Activated T-helper 17 cell treated with anti-CD3 and anti-CD28 coated beads, Interleukin-2, amount 50 U/mL, for 72 hours (primary cell): ENCODE results near the gene SUMF2. TPM values are rescaled to one million over a fixed set of nuclear protein-coding genes. Genes with fewer than 3 reads are reported as not detected.
"Not testable (repeated sequence)": the region's sequence is repeated elsewhere in the genome, so short reads cannot be mapped to it uniquely, and the experiment has no call there.

Experiments
- ATAC-seq: fragments of 150-1000 bp; cut with Tn5 transposase; replicated peaks from 2 replicates; pipeline ENCODE4 v1.10.0; 2021; ENCODE audit warnings: mild to moderate bottlenecking, moderate library complexity
- H3K27ac Mint-ChIP-seq: one replicate; pipeline ENCODE4 v1.8.0; 2022; ENCODE audit warnings: mixed read lengths
- H3K27me3 Mint-ChIP-seq: one replicate; pipeline ENCODE4 v1.8.0; 2022; ENCODE audit warnings: mixed read lengths
- H3K36me3 Mint-ChIP-seq: one replicate; pipeline ENCODE4 v1.8.0; 2022; ENCODE audit warnings: low read depth, mild to moderate bottlenecking, mixed read lengths
- H3K4me1 Mint-ChIP-seq: one replicate; pipeline ENCODE4 v1.8.0; 2022; ENCODE audit warnings: mixed read lengths
- H3K4me3 Mint-ChIP-seq: one replicate; pipeline ENCODE4 v1.8.0; 2022; ENCODE audit warnings: mild to moderate bottlenecking, mixed read lengths
- H3K9me3 Mint-ChIP-seq: one replicate; pipeline ENCODE4 v1.8.0; 2022; ENCODE audit warnings: mixed read lengths
- total RNA-seq, 2 donors: library from RNA; stranded (reverse); gene quantifications; one replicate each; pipeline ENCODE4 v1.2.3, GENCODE V29; 2022

Gene SUMF2
- total RNA-seq, 2 donors from 2014 or later: 88.2 to 89.6 TPM

- Mint-ChIP-seq H3K27ac (no peak overlapping the region), H3K9me3 (no peaks in the 10 kb centered on the region), H3K4me1 (no peaks in the 10 kb centered on the region), H3K36me3 (peaks cover 48% of the 10 kb centered on the region), H3K27me3 (no peaks in the 10 kb centered on the region), H3K4me3 (no peak overlapping the region)
- ATAC-seq: no peak
These were observed 17.7 kb downstream of the SUMF2 start for GRCh38 chr7:56081626-56082340.

- H3K27me3 Mint-ChIP-seq: no peaks in the 10 kb centered on the region
- H3K4me1 Mint-ChIP-seq: no peaks in the 10 kb centered on the region
- H3K27ac Mint-ChIP-seq: no peak overlapping the region
- H3K36me3 Mint-ChIP-seq: peaks cover 47% of the 10 kb centered on the region
- no peak overlapping the region for H3K4me3 Mint-ChIP-seq
- ATAC-seq: no peak
- H3K9me3 Mint-ChIP-seq: no peaks in the 10 kb centered on the region
These were observed 19.2 kb downstream of the SUMF2 start for GRCh38 chr7:56083150-56083785.

DNA sequence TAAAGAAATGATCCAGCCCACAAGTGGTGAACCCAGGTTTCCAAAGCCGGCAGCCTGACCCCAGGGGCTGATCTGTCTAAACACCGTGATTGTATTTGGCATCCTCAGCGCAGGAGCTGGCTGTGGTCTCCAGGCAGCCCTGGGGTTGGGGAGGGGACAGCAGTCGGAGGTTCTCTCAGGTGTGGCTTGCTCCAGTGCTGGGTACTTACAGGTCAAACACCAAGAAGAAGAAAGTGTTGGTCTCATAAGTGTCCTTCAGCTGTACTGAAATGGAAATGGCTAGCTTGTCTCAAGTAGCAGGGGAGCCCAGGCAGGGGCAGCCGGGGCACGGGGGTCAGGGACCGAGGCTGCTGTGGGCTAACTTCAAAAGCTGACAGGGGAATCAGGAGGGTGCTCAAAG is 22.7 kb downstream of the SUMF2 start:
- ATAC-seq: no peak
- H3K27ac Mint-ChIP-seq: no peak overlapping the region
- H3K9me3 Mint-ChIP-seq: no peaks in the 10 kb centered on the region
- H3K36me3 Mint-ChIP-seq: peaks cover 29% of the 10 kb centered on the region
- no peaks in the 10 kb centered on the region for H3K4me1 Mint-ChIP-seq
- H3K4me3 Mint-ChIP-seq: no peak overlapping the region
- H3K27me3 Mint-ChIP-seq: no peaks in the 10 kb centered on the region

DNA sequence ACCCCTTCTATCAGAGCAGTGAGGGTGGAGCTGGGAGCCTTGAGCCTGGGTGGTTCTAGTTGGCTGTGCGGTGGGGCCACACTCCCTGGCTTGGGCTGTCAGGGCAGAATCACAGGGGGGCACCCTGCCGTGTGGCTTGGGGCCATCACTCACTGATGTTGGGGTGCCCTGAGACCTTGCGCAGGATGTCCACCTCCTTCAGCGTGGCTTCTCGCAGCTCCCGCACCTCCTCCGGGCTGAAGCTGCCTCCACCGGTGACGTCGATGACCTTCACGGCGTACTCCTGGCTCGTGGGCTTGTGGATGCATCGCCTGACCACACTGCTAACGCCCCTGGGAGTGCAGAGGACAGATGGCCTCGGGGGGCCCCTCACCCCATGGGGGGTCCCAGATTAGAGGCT is 23.4 kb downstream of the SUMF2 start:
- H3K4me1 Mint-ChIP-seq: no peaks in the 10 kb centered on the region
- H3K36me3 Mint-ChIP-seq: peaks cover 22% of the 10 kb centered on the region
- no peak overlapping the region for H3K4me3 Mint-ChIP-seq
- no peak for ATAC-seq
- H3K27ac Mint-ChIP-seq: no peak overlapping the region
- no peaks in the 10 kb centered on the region for H3K9me3 Mint-ChIP-seq
- H3K27me3 Mint-ChIP-seq: no peaks in the 10 kb centered on the region

DNA sequence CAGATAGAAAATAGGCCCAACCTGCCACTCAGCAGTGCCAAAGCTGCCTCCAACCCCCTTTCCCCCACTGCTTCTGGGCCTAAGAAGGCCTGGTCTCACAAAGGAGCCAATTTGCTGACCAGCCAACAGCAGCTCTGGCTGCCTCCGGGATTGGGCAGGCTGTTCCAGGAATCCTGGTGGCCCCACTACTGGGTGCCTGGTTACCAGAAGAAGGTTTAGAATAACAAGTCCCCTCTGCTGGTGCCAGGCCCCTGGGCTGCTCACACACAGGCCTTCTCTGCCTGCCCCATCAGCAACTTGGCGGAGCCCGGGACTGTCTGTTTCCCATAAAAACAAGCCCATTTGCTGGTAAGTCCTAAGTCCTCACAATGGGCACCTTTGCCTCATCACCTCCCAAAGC is 27.5 kb downstream of the SUMF2 start:
- Mint-ChIP-seq H3K27me3 (no peaks in the 10 kb centered on the region), H3K4me1 (no peaks in the 10 kb centered on the region), H3K36me3 (peaks cover 14% of the 10 kb centered on the region), H3K27ac (no peak overlapping the region), H3K4me3 (no peak overlapping the region), H3K9me3 (no peaks in the 10 kb centered on the region)
- no peak for ATAC-seq

DNA sequence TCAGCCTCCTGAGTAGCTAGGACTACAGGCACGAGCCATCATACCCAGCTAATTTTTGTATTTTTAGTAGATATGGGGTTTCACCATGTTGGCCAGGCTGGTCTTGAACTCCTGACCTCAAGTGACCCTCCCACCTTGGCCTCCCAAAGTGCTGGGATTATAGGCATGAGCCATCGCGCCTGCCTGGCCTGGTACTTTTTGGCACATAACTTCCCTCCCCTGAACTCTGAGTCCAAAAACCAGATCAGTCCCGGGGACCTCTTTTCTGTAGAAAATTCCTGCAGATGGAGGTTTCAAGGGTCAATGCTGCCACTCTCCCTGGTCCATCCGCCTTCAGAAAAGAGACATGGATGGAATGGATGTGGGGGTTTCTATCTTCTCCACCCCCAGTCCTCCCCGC is 28.3 kb downstream of the SUMF2 start:
- not testable (repeated sequence) for H3K4me3 Mint-ChIP-seq

DNA sequence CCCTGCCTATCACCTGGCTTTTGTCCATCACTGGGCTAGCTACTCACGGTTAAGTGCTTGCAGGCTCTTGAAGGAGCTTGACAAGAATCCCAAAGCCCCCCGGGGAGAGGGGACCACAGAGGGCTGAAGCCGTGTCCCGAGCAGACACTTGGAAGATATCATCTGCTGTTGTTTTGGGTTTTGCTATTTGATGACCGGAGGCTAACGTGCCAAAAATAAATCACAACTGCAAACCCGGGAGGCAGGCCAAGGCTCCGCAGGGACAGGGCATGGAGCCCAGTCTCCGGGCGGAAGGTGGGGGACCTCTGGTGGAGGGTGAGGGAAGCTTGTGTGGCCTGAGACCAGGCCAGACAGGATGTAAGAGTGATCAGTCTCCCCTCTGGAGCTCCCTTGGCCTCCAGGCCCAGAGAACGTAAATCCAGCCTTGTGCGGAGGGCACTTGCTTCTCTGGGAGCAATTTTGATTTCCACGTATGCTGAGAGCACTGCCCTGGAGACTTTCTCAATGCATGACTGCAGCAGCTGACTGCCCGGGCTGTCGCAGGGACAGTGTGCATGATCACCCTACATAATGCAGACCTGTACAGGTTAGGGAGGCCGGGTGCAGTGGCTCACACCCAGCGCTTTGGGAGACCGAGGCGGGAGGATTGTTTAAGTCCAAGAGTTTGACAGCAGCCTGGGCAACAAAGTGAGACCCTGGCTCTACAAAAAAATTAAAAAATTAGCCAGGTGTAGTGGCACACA is 28.9 kb downstream of the SUMF2 start, which contains the start of gene PHKG1:
Gene PHKG1, minus strand, starts transcription at position 164 of the 743 bp plus-strand sequence. CDS start 4,011 bp downstream, outside the sequence.
- no peaks in the 10 kb centered on the region for H3K9me3 Mint-ChIP-seq
- H3K4me1 Mint-ChIP-seq: no peaks in the 10 kb centered on the region
- no peak within 1 kb of the TSS for H3K4me3 Mint-ChIP-seq
- no peaks in the 10 kb centered on the region for H3K27me3 Mint-ChIP-seq
- H3K27ac Mint-ChIP-seq: no peak within 1 kb of the TSS
- ATAC-seq: no peak
- peaks cover 20% of the 10 kb centered on the region for H3K36me3 Mint-ChIP-seq

More for the DNA sequence above, 28.3 kb downstream of the SUMF2 start:
- ATAC-seq, H3K27ac Mint-ChIP-seq, H3K27me3 Mint-ChIP-seq, H3K9me3 Mint-ChIP-seq, H3K4me1 Mint-ChIP-seq: not testable (repeated sequence)
- H3K36me3 Mint-ChIP-seq: peaks cover 16% of the 10 kb centered on the region

GRCh38 chr7:56097700-56098099 is 33.6 kb downstream of the SUMF2 start:
- peak; percentile 24 for ATAC-seq
- Mint-ChIP-seq H3K9me3 (no peaks in the 10 kb centered on the region), H3K4me3 (no peak overlapping the region), H3K27ac (no peak overlapping the region), H3K36me3 (peaks cover 58% of the 10 kb centered on the region), H3K4me1 (no peaks in the 10 kb centered on the region), H3K27me3 (no peaks in the 10 kb centered on the region)

DNA sequence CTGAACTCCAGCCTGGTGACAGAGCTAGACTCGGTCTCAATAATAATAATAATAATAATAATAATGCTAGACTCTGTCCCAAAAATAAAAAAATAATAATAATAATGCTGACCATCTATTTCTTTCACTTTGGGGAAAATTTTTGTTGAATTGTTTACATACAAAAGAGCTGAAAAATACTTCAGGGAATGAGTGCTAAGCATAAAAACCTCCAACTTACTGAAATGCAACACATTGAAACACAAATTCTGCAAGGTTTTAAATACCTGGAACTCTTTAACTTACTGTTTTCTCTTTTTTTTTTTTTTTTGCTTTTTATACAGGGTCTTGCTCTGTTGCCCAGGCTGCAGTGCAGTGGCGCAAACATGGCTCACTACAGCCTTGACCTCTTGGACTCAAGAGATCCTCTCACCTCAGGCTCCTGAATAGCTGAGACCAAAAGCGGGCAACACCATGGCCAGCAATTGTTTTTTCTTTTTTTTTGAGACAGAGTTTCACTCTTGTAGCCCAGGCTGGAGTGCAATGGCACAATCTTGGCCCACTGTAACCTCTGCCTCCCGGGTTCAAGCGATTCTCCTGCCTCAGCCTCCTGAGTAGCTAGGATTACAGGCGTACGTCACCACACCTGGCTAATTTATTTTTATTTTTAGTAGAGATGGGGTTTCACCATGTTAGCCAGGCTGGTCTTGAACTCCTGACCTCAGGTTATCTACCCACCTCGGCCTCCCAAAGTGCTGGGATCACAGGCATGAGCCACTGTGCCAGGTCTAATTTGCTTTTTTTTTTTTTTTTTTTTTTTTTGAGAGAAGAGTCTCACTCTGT is 34.3 kb downstream of the SUMF2 start:
- H3K4me3 Mint-ChIP-seq, H3K9me3 Mint-ChIP-seq, H3K27ac Mint-ChIP-seq, H3K4me1 Mint-ChIP-seq, H3K27me3 Mint-ChIP-seq, ATAC-seq: not testable (repeated sequence)
- H3K36me3 Mint-ChIP-seq: peaks cover 65% of the 10 kb centered on the region

DNA sequence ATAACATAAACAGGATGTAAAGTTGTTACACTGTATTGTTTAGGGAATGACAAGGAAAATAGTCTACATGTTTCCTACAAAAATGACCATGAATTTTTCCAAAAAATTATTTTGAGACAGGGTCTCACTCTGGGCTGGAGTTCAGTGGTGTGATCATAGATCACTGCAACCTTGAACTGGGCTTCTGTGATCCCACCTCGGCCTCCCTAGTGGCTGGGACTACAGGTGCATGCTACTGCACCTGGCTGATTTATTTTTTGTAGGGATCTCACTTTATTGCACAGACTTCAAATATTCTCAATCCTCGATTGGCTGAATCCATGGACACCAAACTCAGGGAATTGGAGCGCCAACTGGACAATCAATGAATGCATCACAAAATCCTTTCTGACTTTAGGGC is 35.6 kb downstream of the SUMF2 start:
- Mint-ChIP-seq H3K9me3 (no peaks in the 10 kb centered on the region), H3K36me3 (peaks cover 78% of the 10 kb centered on the region), H3K27me3 (no peaks in the 10 kb centered on the region), H3K4me1 (peaks cover 5% of the 10 kb centered on the region), H3K27ac (peak overlapping the region; percentile 55), H3K4me3 (no peak overlapping the region)
- no peak for ATAC-seq

GRCh38 chr7:56104138-56104537 is 40.1 kb downstream of the SUMF2 start:
- H3K27me3 Mint-ChIP-seq, H3K9me3 Mint-ChIP-seq, ATAC-seq: not testable (repeated sequence)
- Mint-ChIP-seq H3K27ac (peak overlapping the region; percentile 58), H3K4me3 (peak overlapping the region; percentile 92), H3K36me3 (peaks cover 76% of the 10 kb centered on the region), H3K4me1 (peaks cover 19% of the 10 kb centered on the region)

- H3K4me3 Mint-ChIP-seq: peak overlapping the region; percentile 92
- H3K27me3 Mint-ChIP-seq: no peaks in the 10 kb centered on the region
- peak overlapping the region; percentile 96 for H3K27ac Mint-ChIP-seq
- H3K36me3 Mint-ChIP-seq: peaks cover 62% of the 10 kb centered on the region
- no peaks in the 10 kb centered on the region for H3K9me3 Mint-ChIP-seq
- H3K4me1 Mint-ChIP-seq: peaks cover 19% of the 10 kb centered on the region
- ATAC-seq: peak; percentile 41
These were observed 41.4 kb downstream of the SUMF2 start for GRCh38 chr7:56105508-56105907.

GRCh38 chr7:56106108-56107073 is 42.3 kb downstream of the SUMF2 start, which contains the start of gene CHCHD2:
Gene CHCHD2, minus strand, starts transcription at chr7:56106476. Its CDS starts 63 bp downstream, at chr7:56106413.
- Mint-ChIP-seq H3K27ac (peak within 1 kb of the TSS; percentile 96), H3K9me3 (no peaks in the 10 kb centered on the region), H3K36me3 (peaks cover 53% of the 10 kb centered on the region), H3K27me3 (no peaks in the 10 kb centered on the region), H3K4me3 (peak within 1 kb of the TSS; percentile 92), H3K4me1 (peaks cover 19% of the 10 kb centered on the region)
- ATAC-seq: peak; percentile 99
